ENCODE results near the gene KIF1C.

GRCh38 chr17:4999430-5000093, 1.8 kb downstream of the KIF1C start:
- TF ChIP-seq EZH2 (IDR thresholded peaks at IDR 0.05) = no peak
- no peak for TF ChIP-seq CTCF (IDR thresholded peaks at IDR 0.05)

Data from neural progenitor cell (in vitro differentiated cells).